ENCODE measurements around the gene B4GALNT3.

Gene B4GALNT3

DNA sequence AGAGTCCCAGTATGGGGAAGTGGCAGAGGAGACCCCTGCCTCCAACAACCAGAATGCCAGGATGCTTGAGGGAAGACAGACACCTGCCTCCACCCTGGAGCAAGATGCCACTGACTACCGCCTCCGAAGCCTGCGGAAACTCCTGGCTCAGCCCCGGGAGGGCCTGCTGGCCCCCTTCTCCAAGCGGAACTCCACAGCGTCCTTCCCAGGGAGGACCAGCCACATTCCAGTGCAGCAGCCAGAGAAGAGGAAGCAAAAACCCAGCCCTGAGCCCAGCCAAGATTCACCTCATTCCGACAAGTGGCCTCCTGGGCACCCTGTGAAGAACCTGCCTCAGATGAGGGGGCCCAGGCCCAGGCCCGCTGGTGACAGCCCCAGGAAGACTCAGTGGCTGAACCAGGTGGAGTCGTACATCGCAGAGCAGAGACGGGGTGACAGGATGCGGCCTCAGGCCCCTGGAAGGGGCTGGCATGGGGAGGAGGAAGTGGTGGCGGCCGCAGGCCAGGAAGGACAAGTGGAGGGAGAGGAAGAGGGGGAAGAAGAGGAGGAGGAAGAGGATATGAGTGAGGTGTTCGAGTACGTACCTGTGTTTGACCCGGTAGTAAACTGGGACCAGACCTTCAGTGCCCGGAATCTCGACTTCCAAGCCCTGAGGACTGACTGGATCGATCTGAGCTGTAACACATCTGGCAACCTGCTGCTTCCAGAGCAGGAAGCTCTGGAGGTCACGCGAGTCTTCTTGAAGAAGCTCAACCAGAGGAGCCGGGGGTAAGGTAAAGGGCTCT, 93.7 kb downstream of the B4GALNT3 start:
- peaks cover 0 to 27% (median 6%) of the 10 kb centered on the region in 4 experiments for H3K4me1 ChIP-seq (ENCODE audit: control extremely low read depth in 1 of 4, control insufficient read depth in 4 of 4, insufficient read depth in 4 of 4, low read length in 3 of 4)
- H3K27me3 ChIP-seq (replicated peaks in 2 of 5; ENCODE audit: control insufficient read depth in 4 of 5, insufficient read depth in 5 of 5, low read length in 4 of 5) = no peaks in the 10 kb centered on the region
- no peaks in the 10 kb centered on the region for H3K9me3 ChIP-seq (ENCODE audit: control extremely low read depth in 1 of 5, control insufficient read depth in 4 of 5, insufficient read depth in 2 of 5, low read depth in 1 of 5, low read length in 4 of 5)
- CTCF ChIA-PET = no interaction called here
- H3K36me3 ChIP-seq (ENCODE audit: control insufficient read depth in 4 of 4, insufficient read depth in 4 of 4, low read length in 3 of 4) = no peaks in the 10 kb centered on the region
- POLR2A ChIA-PET = no interaction called here
- WGBS (ENCODE audit: insufficient coverage) = 36% methylated on average over 19 of the region's 23 CpGs
- H3K27ac ChIP-seq (ENCODE audit: insufficient read depth in 1 of 2, low read depth in 1 of 2, low read length in 2 of 2, poor library complexity in 1 of 2, severe bottlenecking in 2 of 2) = no peak overlapping the region
- H3K4me3 ChIP-seq (ENCODE audit: control insufficient read depth in 1 of 7, extremely low read depth in 1 of 7, insufficient read depth in 4 of 7, low read depth in 2 of 7, low read length in 6 of 7) = no peak overlapping the region
- DNase-seq = peak in 1 of 3 donors; percentile 52

DNA sequence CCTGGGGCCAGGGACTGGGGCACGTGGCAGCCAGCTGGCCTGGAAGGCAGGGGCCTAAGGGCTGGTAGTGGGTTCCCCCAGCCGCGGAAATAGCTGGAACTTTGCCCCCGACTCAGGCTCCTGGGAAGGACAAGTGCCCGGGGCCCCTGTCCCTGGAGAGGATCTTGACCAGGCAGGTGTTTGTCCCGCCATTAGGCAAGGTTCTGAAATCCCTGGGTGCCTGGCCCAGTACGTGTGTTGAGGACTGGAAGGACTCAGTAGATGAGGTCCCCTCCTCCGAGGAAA, 94.2 kb downstream of the B4GALNT3 start:
- H3K27ac ChIP-seq (ENCODE audit: insufficient read depth in 1 of 2, low read depth in 1 of 2, low read length in 2 of 2, poor library complexity in 1 of 2, severe bottlenecking in 2 of 2) = no peak overlapping the region
- peaks cover 0 to 27% (median 6%) of the 10 kb centered on the region in 4 experiments for H3K4me1 ChIP-seq (ENCODE audit: control extremely low read depth in 1 of 4, control insufficient read depth in 4 of 4, insufficient read depth in 4 of 4, low read length in 3 of 4)
- WGBS (ENCODE audit: insufficient coverage) = 75% methylated on average over 6 of the region's 8 CpGs
- no peak for DNase-seq
- no peaks in the 10 kb centered on the region for H3K36me3 ChIP-seq (ENCODE audit: control insufficient read depth in 4 of 4, insufficient read depth in 4 of 4, low read length in 3 of 4)
- ChIA-PET POLR2A (no interaction called here), CTCF (no interaction called here)
- no peak overlapping the region for H3K4me3 ChIP-seq (ENCODE audit: control insufficient read depth in 1 of 7, extremely low read depth in 1 of 7, insufficient read depth in 4 of 7, low read depth in 2 of 7, low read length in 6 of 7)
- H3K9me3 ChIP-seq (ENCODE audit: control extremely low read depth in 1 of 5, control insufficient read depth in 4 of 5, insufficient read depth in 2 of 5, low read depth in 1 of 5, low read length in 4 of 5) = no peaks in the 10 kb centered on the region
- no peaks in the 10 kb centered on the region for H3K27me3 ChIP-seq (replicated peaks in 2 of 5; ENCODE audit: control insufficient read depth in 4 of 5, insufficient read depth in 5 of 5, low read length in 4 of 5)

DNA sequence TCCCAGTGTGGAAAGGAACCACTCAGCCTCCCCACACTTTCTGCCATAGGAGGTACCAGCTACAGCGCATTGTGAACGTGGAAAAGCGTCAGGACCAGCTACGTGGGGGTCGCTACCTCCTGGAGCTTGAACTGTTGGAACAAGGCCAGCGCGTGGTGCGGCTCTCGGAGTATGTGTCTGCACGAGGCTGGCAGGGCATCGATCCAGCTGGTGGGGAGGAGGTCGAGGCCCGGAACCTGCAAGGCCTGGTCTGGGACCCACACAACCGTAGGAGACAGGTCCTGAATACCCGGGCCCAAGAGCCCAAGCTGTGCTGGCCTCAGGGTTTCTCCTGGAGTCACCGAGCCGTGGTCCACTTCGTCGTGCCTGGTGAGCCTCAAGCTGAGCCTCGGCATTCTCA, 96.8 kb downstream of the B4GALNT3 start:
- DNase-seq = no peak
- WGBS (ENCODE audit: insufficient coverage) = 96% methylated on average over 20 of the region's 20 CpGs
- Histone ChIP-seq H3K9me3 (ENCODE audit: control extremely low read depth in 1 of 5, control insufficient read depth in 4 of 5, insufficient read depth in 2 of 5, low read depth in 1 of 5, low read length in 4 of 5) (no peaks in the 10 kb centered on the region), H3K4me1 (ENCODE audit: control extremely low read depth in 1 of 4, control insufficient read depth in 4 of 4, insufficient read depth in 4 of 4, low read length in 3 of 4) (peaks cover 0 to 45% (median 9%) of the 10 kb centered on the region in 4 experiments), H3K27ac (ENCODE audit: insufficient read depth in 1 of 2, low read depth in 1 of 2, low read length in 2 of 2, poor library complexity in 1 of 2, severe bottlenecking in 2 of 2) (no peak overlapping the region), H3K36me3 (ENCODE audit: control insufficient read depth in 4 of 4, insufficient read depth in 4 of 4, low read length in 3 of 4) (no peaks in the 10 kb centered on the region), H3K27me3 (replicated peaks in 2 of 5; ENCODE audit: control insufficient read depth in 4 of 5, insufficient read depth in 5 of 5, low read length in 4 of 5) (no peaks in the 10 kb centered on the region), H3K4me3 (ENCODE audit: control insufficient read depth in 1 of 7, extremely low read depth in 1 of 7, insufficient read depth in 4 of 7, low read depth in 2 of 7, low read length in 6 of 7) (no peak overlapping the region)
- ChIA-PET POLR2A (no interaction called here), CTCF (interaction anchor here (1.2 to 1.9 kb wide), 2 partner anchors 9 to 13 kb away, joined by 4 to 9 read pairs; no protein-coding TSS in a partner anchor)

DNA sequence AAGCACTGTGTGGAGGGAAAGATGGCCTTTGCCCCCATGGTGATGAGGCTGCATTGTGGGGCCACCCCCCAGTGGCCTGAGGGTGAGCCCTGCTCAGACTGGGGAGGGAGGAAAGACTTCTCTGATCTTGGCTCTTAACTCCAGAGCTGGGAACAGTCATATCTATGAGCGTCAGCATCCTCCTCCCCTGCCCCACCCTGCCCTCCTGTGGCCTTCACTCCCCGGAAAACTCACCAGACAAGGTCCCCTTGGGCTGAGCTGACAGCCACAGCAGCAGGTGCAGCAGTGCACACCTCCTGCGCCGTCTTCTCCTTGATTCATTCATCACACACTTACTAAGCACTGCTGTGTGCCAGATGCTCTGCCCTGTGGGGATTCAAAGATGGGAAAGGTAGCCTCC, 98.8 kb downstream of the B4GALNT3 start:
- Histone ChIP-seq H3K9me3 (ENCODE audit: control extremely low read depth in 1 of 5, control insufficient read depth in 4 of 5, insufficient read depth in 2 of 5, low read depth in 1 of 5, low read length in 4 of 5) (no peaks in the 10 kb centered on the region), H3K27ac (ENCODE audit: insufficient read depth in 1 of 2, low read depth in 1 of 2, low read length in 2 of 2, poor library complexity in 1 of 2, severe bottlenecking in 2 of 2) (no peak overlapping the region), H3K27me3 (replicated peaks in 2 of 5; ENCODE audit: control insufficient read depth in 4 of 5, insufficient read depth in 5 of 5, low read length in 4 of 5) (no peaks in the 10 kb centered on the region), H3K36me3 (ENCODE audit: control insufficient read depth in 4 of 4, insufficient read depth in 4 of 4, low read length in 3 of 4) (no peaks in the 10 kb centered on the region), H3K4me1 (ENCODE audit: control extremely low read depth in 1 of 4, control insufficient read depth in 4 of 4, insufficient read depth in 4 of 4, low read length in 3 of 4) (peaks cover 2 to 48% (median 26%) of the 10 kb centered on the region in 4 experiments), H3K4me3 (ENCODE audit: control insufficient read depth in 1 of 7, extremely low read depth in 1 of 7, insufficient read depth in 4 of 7, low read depth in 2 of 7, low read length in 6 of 7) (no peak overlapping the region)
- WGBS (ENCODE audit: insufficient coverage) = no CpG with 5 or more reads among the region's 4 CpGs
- ChIA-PET POLR2A (no interaction called here), CTCF (interaction anchor here (1.1 to 2.9 kb wide), 4 partner anchors 11 to 106 kb away, joined by 3 to 15 read pairs (median 6); no protein-coding TSS in a partner anchor)
- DNase-seq = no peak

DNA sequence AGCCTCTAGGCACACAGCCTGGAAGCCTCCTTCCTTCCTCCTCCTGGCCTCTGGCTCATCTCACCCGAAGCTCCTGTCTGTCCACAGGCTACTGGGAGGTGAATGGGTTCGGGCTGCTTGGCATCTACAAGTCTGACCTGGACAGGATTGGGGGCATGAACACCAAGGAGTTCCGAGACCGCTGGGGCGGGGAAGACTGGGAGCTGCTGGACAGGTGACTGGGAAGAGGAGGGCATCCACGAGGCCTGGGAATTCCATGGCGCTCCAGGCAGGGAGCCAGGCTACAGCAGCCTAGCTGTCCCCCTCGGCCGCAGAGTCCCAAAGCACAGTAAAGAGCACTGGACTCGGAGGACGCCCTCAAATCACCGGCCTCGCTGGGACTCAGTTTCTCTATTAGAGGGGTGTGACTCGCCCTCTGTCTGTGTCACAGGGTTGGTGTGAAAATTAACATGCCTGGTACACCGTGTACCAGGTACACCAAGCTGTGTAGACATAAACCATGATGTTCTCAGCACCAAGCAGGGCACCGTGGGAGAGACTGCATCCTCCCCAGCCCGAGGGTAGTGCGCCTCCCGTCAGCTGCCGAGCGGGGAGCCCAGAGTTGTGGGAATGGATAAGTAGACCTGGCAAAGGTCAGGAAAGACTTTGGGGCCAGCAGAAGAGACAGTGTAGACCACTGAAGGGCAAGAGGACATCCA, 99.6 kb downstream of the B4GALNT3 start:
- CTCF ChIA-PET = interaction anchor here (0.9 to 2.9 kb wide), 5 partner anchors 10 to 107 kb away, joined by 3 to 15 read pairs (median 5); no protein-coding TSS in a partner anchor
- Histone ChIP-seq H3K36me3 (ENCODE audit: control insufficient read depth in 4 of 4, insufficient read depth in 4 of 4, low read length in 3 of 4) (peaks cover 0 to under 1% (median 0%) of the 10 kb centered on the region in 4 experiments), H3K27me3 (replicated peaks in 2 of 5; ENCODE audit: control insufficient read depth in 4 of 5, insufficient read depth in 5 of 5, low read length in 4 of 5) (no peaks in the 10 kb centered on the region), H3K4me3 (ENCODE audit: control insufficient read depth in 1 of 7, extremely low read depth in 1 of 7, insufficient read depth in 4 of 7, low read depth in 2 of 7, low read length in 6 of 7) (no peak overlapping the region), H3K27ac (ENCODE audit: insufficient read depth in 1 of 2, low read depth in 1 of 2, low read length in 2 of 2, poor library complexity in 1 of 2, severe bottlenecking in 2 of 2) (no peak overlapping the region), H3K4me1 (ENCODE audit: control extremely low read depth in 1 of 4, control insufficient read depth in 4 of 4, insufficient read depth in 4 of 4, low read length in 3 of 4) (peaks cover 10 to 50% (median 31%) of the 10 kb centered on the region in 4 experiments), H3K9me3 (ENCODE audit: control extremely low read depth in 1 of 5, control insufficient read depth in 4 of 5, insufficient read depth in 2 of 5, low read depth in 1 of 5, low read length in 4 of 5) (no peaks in the 10 kb centered on the region)
- DNase-seq = no peak
- WGBS (ENCODE audit: insufficient coverage) = 96% methylated on average over 21 of the region's 21 CpGs
- POLR2A ChIA-PET = no interaction called here

DNA sequence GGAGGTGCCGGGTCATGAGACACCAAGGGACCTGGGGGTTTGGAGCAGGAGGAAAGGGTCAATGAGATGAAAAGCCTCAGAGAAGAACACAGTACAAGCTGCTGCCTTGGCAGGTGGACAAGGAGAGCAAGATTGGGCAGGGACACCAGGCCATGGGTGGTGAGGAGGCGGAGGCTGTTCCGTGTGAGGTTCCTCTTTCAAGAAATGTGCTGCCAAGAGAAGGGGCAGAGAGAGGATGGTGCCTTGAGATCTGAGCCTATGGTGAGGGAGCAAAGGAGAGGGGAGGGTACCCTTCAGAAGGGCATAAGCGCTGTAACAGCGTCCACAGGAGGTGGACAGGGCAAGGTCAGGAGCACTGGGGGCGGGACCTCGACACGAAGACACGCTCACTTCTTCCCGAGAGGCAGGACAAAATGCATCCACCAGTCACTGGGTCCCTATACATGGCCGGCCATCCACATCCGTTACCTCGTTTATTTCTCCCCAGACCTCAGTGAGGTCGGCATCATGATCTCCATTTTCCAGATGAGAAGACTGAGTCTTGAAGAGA, 100.2 kb downstream of the B4GALNT3 start:
- ChIA-PET CTCF (interaction anchor here (0.9 to 2.9 kb wide), 3 partner anchors 9 to 12 kb away, joined by 3 to 15 read pairs (median 5); no protein-coding TSS in a partner anchor), POLR2A (interaction anchor here (0.6 kb wide), 1 partner anchor 122 kb away, joined by 3 read pairs; no protein-coding TSS in a partner anchor)
- Histone ChIP-seq H3K27ac (ENCODE audit: insufficient read depth in 1 of 2, low read depth in 1 of 2, low read length in 2 of 2, poor library complexity in 1 of 2, severe bottlenecking in 2 of 2) (no peak overlapping the region), H3K4me3 (ENCODE audit: control insufficient read depth in 1 of 7, extremely low read depth in 1 of 7, insufficient read depth in 4 of 7, low read depth in 2 of 7, low read length in 6 of 7) (no peak overlapping the region), H3K4me1 (ENCODE audit: control extremely low read depth in 1 of 4, control insufficient read depth in 4 of 4, insufficient read depth in 4 of 4, low read length in 3 of 4) (peaks cover 10 to 57% (median 35%) of the 10 kb centered on the region in 4 experiments), H3K9me3 (ENCODE audit: control extremely low read depth in 1 of 5, control insufficient read depth in 4 of 5, insufficient read depth in 2 of 5, low read depth in 1 of 5, low read length in 4 of 5) (no peaks in the 10 kb centered on the region), H3K27me3 (replicated peaks in 2 of 5; ENCODE audit: control insufficient read depth in 4 of 5, insufficient read depth in 5 of 5, low read length in 4 of 5) (no peaks in the 10 kb centered on the region), H3K36me3 (ENCODE audit: control insufficient read depth in 4 of 4, insufficient read depth in 4 of 4, low read length in 3 of 4) (peaks cover 0 to 5% (median 0%) of the 10 kb centered on the region in 4 experiments)
- DNase-seq = peak in 2 of 3 donors; percentile 53 to 58
- 91% methylated on average over 10 of the region's 14 CpGs for WGBS (ENCODE audit: insufficient coverage)
